HG02943 (cell line): ENCODE data around the gene LBHD1.
"Not testable (repeated sequence)": the region's sequence is repeated elsewhere in the genome, so short reads cannot be mapped to it uniquely, and the experiment has no call there.

ENCODE experiments used
- ATAC-seq: cut with Tn5 transposase; IDR thresholded peaks from one replicate; pipeline ENCODE4 v1.9.1; 2021; ENCODE audit warnings: mild to moderate bottlenecking, low read depth, moderate library complexity; ENCODE audit not compliant: unreplicated experiment

LBHD1 gene

DNA sequence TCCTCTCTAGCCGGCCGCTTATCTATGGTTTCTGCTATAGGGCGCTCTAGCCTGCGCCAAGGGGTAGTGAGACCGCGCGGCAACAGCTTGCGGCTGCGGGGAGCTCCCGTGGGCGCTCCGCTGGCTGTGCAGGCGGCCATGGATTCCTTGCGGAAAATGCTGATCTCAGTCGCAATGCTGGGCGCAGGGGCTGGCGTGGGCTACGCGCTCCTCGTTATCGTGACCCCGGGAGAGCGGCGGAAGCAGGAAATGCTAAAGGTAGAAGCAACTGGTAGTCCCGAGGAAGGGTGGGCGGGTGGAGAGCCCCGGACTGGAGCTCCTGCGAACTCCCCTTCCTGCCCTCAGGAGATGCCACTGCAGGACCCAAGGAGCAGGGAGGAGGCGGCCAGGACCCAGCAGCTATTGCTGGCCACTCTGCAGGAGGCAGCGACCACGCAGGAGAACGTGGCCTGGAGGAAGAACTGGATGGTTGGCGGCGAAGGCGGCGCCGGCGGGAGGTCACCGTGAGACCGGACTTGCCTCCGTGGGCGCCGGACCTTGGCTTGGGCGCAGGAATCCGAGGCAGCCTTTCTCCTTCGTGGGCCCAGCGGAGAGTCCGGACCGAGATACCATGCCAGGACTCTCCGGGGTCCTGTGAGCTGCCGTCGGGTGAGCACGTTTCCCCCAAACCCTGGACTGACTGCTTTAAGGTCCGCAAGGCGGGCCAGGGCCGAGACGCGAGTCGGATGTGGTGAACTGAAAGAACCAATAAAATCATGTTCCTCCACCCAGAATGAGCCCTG lies at the start of gene LBHD1, which contains the start of gene UQCC3:
Gene LBHD1 (minus strand): TSS at position 660 of the 782 bp plus-strand sequence. CDS start 2,236 bp downstream, outside the sequence.
Gene UQCC3 (plus strand): TSS at position 66 of the 782 bp plus-strand sequence. CDS start 73 bp downstream, at position 139.
- ATAC-seq, result peak; percentile 59

DNA sequence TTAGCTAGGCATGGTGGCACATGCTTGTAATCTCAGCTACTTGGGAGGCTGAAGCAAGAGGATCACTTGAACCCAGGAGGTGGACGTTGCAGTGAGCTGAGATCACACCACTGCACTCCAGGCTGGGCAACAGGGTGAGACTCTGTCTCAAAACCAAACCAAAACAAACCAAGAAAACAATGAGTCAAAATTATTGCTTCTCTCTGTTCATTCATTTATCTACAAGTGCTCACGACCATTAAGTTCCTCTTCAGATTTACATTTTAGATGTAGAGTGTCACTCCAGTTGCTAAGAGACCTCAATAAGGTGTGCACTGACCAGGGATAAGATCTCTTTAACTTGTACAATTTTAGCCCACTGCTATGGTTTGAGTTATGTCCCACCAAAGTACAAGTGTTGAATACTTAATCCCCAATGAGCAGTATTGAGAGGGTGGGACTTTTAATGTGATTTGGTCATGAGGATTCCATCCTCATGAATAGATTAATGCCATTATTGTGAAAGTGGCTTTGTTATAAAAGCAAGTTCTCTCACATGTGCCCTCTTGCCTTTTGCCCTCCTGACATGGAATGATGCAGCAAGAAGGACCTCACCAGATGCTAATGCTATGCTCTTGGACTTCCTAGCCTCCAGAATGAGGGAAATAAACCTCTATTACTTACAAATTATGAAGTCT lies 47.4 kb upstream of the LBHD1 start:
- ATAC-seq, result no peak

DNA sequence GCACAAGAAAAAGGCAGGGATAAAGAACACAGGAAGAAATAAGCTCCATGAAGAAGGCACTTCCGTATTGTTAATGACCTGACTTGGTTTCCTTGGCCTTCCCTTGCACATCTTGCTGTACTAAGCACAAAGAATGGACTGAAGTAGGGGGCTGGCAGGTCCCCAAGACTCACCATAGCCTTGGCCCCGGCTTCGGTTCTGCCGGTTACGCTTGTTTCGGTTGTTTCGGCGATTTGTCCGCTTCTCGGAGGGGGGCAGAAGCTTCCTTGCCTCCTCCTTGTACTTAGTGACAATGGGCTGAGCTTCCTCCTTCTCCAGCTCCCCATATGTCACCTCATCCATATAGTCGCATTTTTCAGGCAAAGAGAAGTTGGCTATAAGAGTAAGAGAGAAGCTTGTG lies 44.7 kb upstream of the LBHD1 start:
- no peak for ATAC-seq

DNA sequence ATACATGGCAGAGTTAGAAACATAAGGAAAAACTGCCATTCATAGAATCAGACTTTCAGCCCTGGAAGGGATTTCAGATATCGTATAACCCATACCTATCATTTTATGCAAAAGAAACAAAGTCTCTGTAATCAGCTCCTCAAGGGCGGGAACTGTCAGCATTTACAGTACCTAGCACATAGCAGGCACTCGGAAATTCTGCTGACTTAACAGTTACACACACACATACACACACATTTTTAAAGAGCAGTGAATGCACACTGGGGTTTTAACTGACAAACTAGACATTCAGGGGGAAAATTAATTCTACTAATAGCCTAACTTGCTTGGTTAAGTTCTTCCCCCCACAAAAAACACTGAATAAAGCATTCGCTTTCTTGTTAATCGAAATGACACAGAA lies 44.1 kb upstream of the LBHD1 start:
- ATAC-seq, result no peak

DNA sequence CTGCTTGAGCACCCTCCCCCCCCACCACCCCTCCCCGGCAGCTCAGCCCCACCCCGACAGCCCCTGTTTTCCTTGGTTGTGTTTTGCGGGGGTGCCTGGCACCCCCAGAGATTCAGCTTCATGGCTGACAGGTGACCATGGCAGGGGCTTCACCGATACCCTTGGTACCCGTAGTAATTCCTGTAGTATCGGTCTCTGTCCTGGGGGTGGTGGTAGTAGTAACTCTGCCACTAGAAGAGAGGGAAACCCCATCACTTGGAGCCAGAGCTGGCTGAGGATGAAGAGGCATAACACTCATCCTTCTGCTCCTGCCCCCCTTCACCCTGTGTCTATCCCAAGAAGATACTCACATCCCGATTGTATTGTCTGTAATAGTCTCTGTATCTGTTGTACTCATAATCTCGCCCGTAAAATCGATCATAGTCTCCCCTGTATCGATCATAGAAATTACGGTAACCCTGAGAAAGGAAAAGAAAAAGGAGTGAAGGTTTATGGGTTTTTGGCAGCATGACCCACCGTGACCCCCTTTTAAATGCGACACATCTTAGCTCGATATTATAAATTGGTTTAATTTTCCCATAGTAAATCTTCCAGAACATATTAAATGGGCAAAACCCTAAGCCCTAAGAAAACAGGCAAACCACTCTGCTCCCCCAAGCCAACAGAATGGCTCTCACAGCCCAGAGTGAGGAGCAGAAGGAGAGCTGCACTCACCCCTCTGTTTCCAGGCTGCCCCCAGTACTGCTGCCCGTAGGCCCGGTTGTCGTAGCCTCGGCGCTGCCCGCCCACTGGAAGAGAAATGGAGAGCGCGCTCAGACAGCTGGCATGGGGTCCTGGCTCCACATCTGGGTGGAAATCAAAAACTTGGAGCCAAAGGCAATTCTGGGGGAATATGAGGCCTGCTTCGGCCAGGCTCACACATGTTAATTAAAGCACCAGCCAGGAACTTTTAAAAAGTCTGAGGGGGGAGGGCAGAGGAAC lies 43.4 kb upstream of the LBHD1 start:
- ATAC-seq, result no peak

DNA sequence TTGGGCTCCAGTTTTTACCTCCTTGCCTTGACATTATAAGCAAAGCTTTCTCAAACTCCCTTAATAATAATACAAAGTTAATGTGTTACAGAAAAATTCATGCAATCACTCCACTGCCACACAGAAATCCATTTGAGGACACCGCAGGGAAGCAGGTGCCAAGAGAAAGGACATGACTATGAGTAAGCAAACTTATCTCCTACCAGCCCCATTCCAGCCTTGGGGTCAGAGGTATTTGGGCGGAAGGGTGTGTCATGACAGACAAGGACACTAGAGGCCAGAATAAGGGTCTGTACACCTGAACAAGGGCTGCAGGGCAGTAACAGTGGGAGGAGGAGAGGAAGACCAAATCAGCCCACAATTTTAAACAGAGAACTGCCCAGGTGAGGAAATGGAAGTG lies 41.3 kb upstream of the LBHD1 start:
- no peak for ATAC-seq

DNA sequence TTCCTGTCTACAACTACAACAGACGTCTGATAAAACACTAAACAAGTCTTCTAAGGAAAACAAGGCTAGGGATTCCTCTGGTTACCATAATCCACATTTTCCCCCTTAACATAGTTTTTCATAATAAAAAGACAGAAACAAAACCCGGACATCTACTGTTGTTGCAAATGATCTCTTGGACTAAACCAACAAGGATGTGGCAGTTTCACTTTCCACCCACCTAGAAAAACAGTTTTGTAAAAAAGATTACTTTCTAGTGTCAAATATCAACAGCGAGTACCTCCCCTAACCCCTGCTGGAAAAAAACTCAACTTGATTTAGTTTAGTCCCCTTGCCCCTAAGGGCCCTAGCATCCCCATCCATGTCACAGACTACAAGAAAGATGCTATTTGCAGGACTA lies 40.8 kb upstream of the LBHD1 start:
- ATAC-seq, result no peak

DNA sequence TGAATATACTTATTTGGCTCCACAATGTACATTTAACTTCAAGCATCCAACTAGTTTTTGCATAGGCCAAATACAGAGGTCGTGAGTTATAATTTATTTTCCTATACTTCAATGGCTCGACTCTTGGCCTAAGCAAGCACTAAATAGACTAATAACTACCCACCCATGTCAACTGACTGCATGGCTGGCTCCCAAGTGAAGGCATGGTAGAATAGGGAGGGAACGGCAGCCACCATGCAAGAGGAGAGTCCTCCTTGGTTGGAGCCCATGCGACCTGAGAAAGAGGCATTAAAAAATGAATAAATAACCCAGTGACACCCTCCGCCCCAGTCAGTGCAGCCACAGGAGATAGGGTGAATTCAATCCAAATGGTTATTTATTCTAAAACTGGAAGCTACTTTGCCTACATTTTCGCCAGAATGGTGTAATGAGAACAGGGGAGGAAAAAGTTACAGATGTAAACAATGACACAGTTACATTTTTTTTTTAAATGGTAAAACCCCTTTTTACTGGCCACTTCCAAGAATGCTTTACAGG lies 40.3 kb upstream of the LBHD1 start:
- ATAC-seq, result no peak

DNA sequence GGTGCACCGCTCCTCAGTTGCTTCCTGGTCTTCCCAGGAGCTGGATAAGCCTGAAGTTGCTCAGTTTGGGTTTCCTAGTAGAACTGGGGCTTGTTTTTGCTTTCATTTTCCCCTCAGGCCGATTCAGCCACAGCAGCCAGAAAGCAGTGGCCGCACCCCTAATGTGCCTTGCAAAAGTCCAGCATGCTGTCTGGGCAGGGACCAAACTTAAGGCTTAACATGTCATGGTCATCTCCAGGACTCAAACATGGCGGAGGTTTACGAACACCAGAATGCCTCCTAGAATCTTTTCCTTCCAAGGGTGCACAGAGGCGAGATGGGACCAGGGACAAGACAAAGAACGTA lies 37.9 kb upstream of the LBHD1 start:
- peak; percentile 7 for ATAC-seq

DNA sequence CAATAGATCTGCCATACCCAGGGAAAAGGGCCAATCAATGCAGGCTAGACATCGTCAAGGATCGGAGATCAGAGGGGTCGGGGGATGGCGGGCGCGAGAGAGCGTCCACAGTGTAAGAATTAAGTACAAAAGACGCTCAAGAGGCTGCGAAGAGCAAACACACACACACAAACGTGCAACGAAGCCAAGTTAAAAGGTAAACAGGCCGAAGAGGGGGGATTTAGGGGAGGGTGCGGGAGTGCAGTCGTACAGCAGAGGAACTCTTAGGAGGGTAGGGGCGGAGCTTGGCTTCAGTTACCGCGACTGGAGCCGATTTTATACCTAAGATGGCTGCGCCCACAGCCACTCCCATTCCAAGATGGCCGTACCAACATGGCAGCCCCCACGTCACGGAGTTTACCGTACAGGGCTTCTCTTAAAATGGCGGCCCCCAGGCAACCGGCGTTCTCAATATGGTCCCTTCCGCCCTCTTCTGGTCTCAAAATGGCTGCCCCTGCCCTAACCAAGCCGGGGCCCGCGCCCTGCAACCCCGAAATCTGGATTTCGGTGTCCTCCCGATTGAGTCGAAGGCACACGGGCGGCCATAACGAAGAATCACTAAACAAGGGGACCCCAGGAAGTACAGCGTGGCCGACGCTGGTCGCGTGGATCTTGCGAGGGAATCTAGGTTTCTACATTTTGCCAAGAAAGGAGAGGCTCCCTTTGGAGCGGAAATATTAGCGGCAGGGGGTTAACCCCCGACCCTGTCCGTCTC lies 37.4 kb upstream of the LBHD1 start:
- peak; percentile 70 for ATAC-seq

DNA sequence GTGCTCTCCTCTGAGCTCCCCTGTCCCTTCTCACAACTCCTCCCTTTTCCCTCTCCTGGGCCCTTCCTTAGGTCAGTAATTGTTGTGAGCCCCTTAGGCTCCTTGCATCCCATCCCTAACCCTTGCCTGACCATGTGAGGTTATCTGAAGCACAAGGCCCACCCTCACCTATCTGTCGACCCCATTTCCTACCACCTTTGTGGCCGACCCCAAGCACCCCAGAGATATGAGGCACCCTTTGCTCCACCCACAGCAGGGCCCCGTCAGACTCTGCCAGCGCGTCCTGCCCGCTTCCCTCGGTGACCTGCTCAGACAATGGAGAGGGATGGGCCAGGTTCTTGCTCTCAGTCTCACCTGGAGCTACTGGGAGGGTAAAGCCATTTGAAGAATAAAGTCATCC lies 36.7 kb upstream of the LBHD1 start:
- no peak for ATAC-seq

DNA sequence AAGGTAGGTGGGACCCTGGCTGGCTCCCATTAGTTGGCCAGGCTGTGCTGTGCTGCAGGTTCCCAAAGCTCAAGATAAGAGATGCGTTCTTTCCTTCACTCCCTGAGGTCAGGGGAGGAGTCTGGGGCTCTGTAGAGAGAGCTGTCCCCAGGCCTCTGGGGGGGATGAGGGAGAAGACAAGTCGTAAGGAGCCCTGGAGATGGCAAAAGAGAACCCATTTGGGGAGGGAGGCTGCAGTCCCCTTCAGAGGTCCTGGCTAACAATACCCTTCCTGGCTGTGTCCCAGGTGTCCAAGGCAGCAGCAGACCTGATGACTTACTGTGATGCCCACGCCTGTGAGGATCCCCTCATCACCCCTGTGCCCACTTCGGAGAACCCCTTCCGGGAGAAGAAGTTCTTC lies 36.3 kb upstream of the LBHD1 start:
- ATAC-seq, result no peak

DNA sequence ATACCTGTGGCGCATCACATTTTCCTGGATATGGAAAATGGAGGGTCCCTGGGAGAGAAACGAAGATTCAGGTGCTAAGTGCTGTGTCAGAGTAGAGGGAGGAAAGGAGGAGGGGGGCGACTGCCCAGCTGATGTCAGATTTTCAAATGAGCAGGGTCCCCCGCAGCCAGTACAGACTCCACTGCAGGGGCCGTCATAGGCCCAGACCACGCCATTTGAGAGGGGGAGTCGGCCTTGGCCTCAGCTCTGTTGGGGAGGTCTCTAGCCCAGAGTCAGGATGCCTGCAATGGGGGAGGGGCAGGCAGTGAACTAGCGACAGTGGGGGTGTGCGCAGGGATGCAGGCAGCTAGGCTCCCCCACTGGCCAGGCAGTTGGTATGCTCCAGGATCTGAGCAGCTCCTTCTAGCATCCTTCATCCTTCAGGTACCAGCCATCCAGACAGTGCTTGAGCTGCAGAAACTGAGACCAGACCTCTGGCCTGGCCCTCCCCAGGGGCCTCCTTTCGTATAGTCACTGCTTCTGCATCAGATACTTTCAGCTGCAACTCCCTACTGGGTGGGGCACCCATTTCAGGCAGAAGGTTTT lies 35.3 kb upstream of the LBHD1 start, which contains the start of the genes BSCL2 and GNG3:
Gene BSCL2 (minus strand): TSS at position 148 of the 585 bp plus-strand sequence. CDS start 229 bp downstream, outside the sequence.
Gene GNG3 (plus strand): TSS at position 400 of the 585 bp plus-strand sequence. CDS start 620 bp downstream, outside the sequence.
- no peak for ATAC-seq

DNA sequence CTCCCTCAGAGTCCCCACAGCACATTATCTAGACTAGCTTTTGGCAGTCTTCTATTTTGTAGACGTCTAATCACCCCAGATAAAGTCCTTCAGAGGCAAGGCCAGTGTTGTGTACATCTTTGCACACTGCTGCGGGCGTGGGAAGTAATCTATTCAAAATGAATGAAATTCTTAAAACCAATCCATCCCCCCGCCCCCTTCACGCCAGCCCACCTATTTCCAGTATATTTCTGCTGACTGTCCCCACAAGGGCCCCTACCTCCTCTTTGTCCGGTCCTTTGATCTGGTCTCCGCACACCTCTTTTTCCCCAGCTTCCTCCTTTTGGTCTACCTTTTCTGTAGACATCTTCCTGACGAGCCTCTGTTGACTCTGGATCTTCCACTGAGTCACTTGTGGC lies 34.8 kb upstream of the LBHD1 start:
- no peak for ATAC-seq

DNA sequence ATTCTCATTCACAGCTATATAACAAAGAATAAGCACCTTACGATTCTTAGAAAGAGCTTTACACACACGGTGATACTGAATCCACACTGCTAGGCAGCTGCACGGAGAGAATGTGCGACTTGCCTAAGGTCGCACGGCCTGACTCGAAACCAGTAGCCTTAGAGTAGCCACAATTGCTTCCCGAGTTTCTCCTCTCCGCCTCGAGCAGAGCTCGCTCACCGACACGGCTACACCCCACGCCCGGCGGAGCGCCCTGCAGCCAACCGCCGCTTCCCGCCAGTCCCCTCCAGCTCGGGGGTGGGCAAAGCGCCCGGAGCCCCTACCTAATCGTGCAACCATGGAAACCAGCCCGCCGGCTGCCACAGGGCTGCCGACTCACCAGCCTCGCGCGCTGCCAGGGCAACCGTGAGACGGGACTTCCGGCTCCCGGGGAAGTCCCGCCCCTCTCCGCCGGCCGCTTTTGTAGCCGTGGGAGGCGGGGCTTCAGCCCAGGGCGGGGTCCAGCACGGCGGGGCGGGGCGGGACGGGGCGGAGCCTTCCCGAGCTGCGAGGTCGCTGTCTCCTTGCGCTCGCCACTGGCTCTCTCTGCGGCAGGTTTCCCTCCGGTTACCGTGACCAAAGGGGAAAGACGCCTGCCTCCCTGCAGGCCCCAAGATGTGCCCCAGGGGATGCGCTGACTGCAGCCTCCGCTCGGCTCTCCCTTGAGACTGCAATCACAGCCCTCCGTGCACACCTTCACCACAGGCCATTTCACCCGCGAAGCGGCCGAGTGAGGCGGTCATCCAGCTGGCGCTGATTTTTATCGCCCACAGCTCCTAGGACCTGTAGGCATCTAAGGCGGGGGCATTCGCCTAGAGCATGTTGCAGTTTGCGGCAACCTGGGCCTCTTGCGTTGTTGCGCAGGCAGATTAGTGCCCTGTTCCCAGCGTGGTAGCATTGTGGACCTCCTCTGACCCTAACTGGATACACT lies 34.1 kb upstream of the LBHD1 start:
- ATAC-seq, result no peak

DNA sequence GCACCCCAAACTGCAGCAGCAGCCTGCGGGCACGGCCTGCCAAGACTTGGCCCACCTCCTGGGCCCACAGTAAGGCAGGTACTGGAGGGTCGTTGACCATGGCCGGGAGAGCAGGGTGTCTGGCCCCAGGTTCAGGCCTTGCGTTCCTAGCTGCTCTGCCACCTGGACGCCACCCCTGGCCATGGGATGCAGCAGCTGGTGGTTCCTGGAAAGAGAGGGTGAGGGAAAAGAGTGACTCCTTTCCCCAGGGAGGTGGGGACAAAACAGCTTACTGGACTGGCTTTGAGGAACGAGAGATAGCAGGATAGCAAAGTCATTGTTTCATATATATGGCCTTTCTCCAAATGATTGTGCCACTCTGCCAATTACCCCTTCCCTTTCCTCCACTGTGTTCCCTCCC lies 33.3 kb upstream of the LBHD1 start:
- ATAC-seq, result no peak

DNA sequence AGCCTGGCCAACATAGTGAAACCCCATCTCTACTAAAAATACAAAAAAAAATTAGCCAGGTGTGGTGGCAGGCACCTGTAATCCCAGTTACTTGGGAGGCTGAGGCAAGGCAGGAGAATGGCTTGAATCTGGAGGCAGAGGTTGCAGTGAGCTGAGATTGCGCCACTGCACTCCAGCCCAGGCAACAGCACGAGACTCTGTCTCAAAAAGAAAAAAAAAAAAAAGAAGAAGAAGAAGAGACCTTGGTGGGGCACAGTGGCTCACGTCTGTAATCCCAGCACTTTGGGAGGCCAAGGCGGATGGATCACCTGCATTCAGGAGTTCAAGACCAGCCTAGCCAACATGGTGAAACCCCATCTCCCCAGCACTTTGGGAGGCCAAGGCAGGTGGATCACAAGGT lies 31.9 kb upstream of the LBHD1 start:
- ATAC-seq, result not testable (repeated sequence)

DNA sequence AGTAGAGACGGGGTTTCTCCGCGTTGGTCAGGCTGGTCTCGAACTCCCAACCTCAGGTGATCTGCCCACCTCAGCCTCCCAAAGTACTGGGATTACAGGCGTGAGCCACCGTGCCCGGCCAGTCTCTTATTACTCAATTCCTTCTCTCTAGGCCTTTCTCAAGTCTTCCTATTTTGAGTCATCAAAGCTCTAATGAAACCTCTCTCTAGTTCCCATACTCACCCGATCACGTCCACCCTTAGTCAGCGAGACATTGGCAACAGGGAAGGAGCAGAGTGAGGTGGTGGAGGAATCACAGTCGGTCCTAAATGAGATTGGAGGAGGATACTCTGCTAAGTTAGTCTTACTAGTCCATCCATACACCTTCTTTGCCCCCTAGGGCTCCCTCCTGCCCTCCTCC lies 30.2 kb upstream of the LBHD1 start:
- ATAC-seq, result no peak
